ENCODE measurements around the gene ICE2.

ICE2 gene

DNA sequence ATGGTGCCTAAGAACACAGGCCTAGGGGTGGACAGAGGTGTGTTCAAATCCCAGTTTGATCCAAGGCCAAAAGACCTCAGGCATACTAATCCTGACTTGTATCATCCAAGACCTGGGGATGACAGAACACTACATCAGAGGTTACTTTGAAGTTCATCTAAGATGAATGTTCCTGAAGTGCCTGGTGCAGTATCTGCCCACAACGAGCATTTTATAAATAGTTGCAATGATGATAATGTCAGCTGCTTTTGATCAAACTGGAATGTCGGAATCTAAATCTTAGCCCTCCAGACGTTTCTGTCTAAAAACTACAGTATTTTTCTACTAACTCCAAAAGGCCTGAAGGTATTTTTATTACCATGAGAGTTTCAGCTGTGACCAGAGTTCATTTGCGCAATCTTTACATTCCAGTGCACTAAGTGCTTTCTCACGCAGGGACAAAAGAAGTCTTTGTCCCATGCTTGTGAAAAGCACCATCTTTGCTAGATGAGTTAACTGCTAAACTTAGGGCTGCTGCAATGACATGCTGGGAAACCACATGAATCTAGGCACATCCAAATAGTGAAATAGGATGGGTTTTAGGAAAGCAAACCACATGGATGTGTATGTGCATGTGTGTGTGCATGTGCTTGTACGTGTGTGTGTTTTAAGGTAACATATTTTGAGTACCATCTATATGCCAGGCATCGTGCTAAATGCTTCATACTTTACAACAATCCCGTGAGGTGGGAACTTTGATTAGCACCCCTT is 99.2 kb downstream of the ICE2 start:
- Histone ChIP-seq H3K9me3 (no peaks in the 10 kb centered on the region), H3K36me3 (replicated peaks) (peaks cover 75% of the 10 kb centered on the region), H3K4me1 (peaks cover 25% of the 10 kb centered on the region), H3K27me3 (ENCODE audit: low read depth) (no peaks in the 10 kb centered on the region), H3K4me3 (no peak overlapping the region)
- in situ Hi-C loops (cut with MboI; ENCODE audit: low sequenced_read_pairs): no loop called here
- peak; percentile 66 to 91 for DNase-seq (ENCODE audit: low spot score in 2 of 2)

DNA sequence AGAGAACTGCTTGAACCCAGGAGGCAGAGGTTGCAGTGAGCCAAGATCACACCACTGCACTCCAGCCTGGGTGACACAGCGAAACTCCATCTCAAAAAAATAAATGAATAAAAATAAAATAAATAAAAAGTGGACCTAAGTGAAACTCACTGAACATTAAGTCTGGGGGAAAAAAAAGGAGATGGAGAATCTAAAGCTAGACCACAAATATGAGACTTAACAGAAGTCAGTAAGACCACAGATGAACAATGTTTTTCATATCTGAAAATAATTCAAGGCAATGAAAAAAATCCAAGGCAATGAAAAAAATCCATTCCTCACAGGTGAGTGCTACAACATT is 99.8 kb downstream of the ICE2 start:
- Histone ChIP-seq H3K9me3 (no peaks in the 10 kb centered on the region), H3K27me3 (ENCODE audit: low read depth) (no peaks in the 10 kb centered on the region), H3K36me3 (replicated peaks) (peaks cover 73% of the 10 kb centered on the region), H3K4me1 (peaks cover 31% of the 10 kb centered on the region), H3K4me3 (no peak overlapping the region)
- DNase-seq (ENCODE audit: low spot score in 2 of 2): no peak
- in situ Hi-C loops (cut with MboI; ENCODE audit: low sequenced_read_pairs): no loop called here

DNA sequence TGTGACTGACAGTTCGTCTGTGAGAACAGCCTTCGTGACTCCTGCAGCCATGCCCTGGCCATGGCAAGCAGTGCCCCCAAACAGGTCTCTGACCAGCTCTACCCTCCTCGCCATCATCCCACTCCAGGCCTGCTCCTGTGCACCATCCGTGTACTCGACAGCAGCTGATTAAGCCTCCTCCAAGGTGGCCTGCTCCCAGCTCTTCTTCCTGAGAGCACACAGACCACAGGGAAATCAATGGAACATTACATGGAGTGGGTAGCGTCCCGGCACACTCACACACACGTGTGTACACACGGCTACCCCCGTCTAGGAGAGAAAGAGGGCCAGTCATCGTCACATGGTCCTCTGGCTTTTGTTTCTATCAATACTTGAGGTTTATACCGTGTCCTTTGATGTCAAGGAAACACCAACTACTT is 102.3 kb downstream of the ICE2 start:
- in situ Hi-C loops (cut with MboI; ENCODE audit: low sequenced_read_pairs): no loop called here
- H3K27me3 ChIP-seq (ENCODE audit: low read depth): no peaks in the 10 kb centered on the region
- H3K36me3 ChIP-seq (replicated peaks): peaks cover 72% of the 10 kb centered on the region
- no peak for DNase-seq (ENCODE audit: low spot score in 2 of 2)
- no peaks in the 10 kb centered on the region for H3K9me3 ChIP-seq
- peaks cover 49% of the 10 kb centered on the region for H3K4me1 ChIP-seq
- no peak overlapping the region for H3K4me3 ChIP-seq

DNA sequence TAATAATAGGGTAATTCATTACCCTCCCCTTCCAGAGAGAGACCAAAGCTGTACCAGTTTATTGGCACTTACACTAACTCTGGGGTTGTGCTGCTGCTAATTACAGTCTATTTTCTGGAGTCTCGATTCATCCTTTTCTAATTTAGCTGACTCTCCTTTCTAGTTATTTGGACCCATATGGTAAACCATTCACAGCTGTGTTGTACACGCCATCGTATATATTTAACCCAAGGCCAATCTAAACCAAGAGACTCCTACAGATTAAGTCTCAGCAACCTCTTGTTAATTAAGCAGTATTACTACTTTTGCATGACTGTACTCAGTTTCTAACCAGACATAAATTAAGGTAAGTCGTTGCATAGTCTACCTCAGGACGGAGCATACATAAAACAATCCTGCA is 103.6 kb downstream of the ICE2 start:
- Histone ChIP-seq H3K4me1 (peaks cover 53% of the 10 kb centered on the region), H3K36me3 (replicated peaks) (peaks cover 79% of the 10 kb centered on the region), H3K9me3 (no peaks in the 10 kb centered on the region), H3K4me3 (no peak overlapping the region), H3K27me3 (ENCODE audit: low read depth) (no peaks in the 10 kb centered on the region)
- in situ Hi-C loops (cut with MboI; ENCODE audit: low sequenced_read_pairs): no loop called here
- no peak for DNase-seq (ENCODE audit: low spot score in 2 of 2)

DNA sequence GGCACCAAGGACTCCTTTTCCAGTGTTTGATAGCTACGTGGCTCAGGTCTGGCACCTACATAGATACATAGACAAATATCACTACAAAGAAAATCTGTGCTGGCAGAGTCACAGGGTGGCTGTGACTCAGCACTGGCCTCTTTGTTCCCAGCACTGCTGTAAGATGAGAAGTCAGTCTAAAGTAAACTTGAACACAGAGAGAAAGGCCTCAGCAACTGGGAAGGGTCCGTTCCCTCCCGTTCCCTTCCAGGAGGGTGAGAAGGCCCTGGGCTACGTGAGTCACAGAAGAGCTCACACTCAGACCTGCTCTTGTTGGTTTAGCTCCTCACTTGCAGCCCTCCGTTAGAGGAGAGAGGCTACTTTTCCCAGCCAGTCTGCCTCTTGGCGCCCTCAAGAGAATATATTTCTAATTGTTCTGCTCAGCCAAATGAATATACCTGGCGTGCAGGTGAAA is 104.3 kb downstream of the ICE2 start:
- Histone ChIP-seq H3K9me3 (no peaks in the 10 kb centered on the region), H3K27me3 (ENCODE audit: low read depth) (no peaks in the 10 kb centered on the region), H3K4me3 (no peak overlapping the region), H3K4me1 (peaks cover 49% of the 10 kb centered on the region), H3K36me3 (replicated peaks) (peaks cover 84% of the 10 kb centered on the region)
- in situ Hi-C loops (cut with MboI; ENCODE audit: low sequenced_read_pairs): no loop called here
- DNase-seq (ENCODE audit: low spot score in 2 of 2): peak; percentile 76 to 80

DNA sequence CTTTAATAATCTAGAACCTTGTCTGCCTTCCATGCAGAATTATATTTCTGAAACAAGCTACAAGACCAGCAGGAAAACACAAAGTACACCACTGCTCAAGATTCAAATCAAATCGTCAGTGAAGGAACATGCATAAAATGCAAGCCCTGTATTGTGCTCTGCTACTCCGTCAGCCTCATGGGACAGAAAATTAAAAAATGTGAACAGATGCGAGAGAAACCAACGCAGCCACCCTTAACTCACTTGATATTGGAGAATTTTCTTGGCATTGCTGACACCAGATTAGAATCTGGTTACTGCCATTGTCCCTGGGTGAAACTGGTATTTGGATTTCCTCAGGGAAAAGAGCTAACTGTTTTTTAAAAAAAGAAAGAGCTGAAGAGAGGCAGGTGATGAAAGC is 104.7 kb downstream of the ICE2 start:
- Histone ChIP-seq H3K36me3 (replicated peaks) (peaks cover 84% of the 10 kb centered on the region), H3K4me3 (no peak overlapping the region), H3K4me1 (peaks cover 45% of the 10 kb centered on the region), H3K9me3 (no peaks in the 10 kb centered on the region), H3K27me3 (ENCODE audit: low read depth) (no peaks in the 10 kb centered on the region)
- no peak for DNase-seq (ENCODE audit: low spot score in 2 of 2)
- in situ Hi-C loops (cut with MboI; ENCODE audit: low sequenced_read_pairs): no loop called here

DNA sequence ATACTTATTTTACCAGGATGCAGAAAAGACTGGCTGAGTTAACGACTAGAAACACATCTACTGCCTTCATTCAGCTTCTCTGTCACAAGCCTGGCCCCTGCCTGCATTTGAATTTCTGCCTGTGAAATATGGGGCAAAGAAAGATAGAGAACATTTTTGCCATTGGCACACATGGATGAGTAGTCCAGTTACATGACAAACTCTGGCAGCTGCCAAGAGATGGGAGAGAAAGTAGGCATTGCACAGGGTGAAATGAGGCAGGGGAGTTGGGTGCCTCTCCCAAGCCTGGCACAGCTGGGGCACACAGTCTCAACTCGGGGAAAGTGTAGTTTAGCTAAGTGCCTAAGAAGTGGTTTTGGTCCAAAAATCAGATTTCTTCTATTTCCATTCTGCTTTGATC is 105.2 kb downstream of the ICE2 start:
- no peaks in the 10 kb centered on the region for H3K27me3 ChIP-seq (ENCODE audit: low read depth)
- in situ Hi-C loops (cut with MboI; ENCODE audit: low sequenced_read_pairs): no loop called here
- no peak for DNase-seq (ENCODE audit: low spot score in 2 of 2)
- H3K9me3 ChIP-seq: no peaks in the 10 kb centered on the region
- peaks cover 84% of the 10 kb centered on the region for H3K36me3 ChIP-seq (replicated peaks)
- H3K4me3 ChIP-seq: no peak overlapping the region
- peaks cover 44% of the 10 kb centered on the region for H3K4me1 ChIP-seq

DNA sequence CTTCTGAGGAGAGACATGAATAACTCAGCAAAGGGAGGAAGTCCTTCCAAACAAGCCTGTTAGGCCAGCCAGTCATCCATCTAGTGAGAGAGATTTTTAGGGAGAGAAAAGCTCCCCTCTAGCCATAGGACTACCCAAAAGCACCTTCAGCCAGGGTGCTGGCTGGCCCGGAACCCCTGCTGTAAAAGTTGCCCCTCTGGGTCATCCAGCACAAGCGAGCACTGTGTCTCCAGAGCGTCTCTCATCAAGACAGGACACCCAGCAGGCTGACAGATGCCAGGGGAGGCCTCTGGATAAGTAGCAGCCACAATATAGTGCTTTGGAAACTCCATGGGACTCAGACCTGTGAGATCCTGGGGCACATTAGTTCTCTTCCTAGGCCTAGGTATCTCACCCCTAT is 105.6 kb downstream of the ICE2 start:
- H3K4me1 ChIP-seq: peaks cover 45% of the 10 kb centered on the region
- no peaks in the 10 kb centered on the region for H3K27me3 ChIP-seq (ENCODE audit: low read depth)
- no peak overlapping the region for H3K4me3 ChIP-seq
- DNase-seq (ENCODE audit: low spot score in 2 of 2): no peak
- H3K9me3 ChIP-seq: no peaks in the 10 kb centered on the region
- in situ Hi-C loops (cut with MboI; ENCODE audit: low sequenced_read_pairs): no loop called here
- H3K36me3 ChIP-seq (replicated peaks): peaks cover 85% of the 10 kb centered on the region

DNA sequence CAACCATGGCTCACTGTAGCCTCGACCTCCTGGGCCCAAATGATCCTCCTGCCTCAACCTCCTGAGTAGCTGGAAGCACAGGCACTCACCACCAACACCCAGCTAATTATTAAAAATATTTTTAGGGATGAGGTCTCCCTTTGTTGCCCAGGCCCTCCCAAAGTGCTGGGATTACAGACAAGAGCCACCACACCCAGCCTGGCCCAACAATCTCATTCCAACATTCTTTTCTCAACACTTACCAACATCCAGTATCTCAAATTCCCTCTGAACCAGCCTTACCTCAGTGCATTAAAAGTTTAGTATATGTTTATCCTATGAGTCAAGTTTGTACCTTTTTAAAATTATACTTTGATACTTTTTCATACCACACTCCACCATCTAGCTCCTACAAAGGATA is 106.2 kb downstream of the ICE2 start:
- no peak for DNase-seq (ENCODE audit: low spot score in 2 of 2)
- H3K27me3 ChIP-seq (ENCODE audit: low read depth): no peaks in the 10 kb centered on the region
- no peaks in the 10 kb centered on the region for H3K9me3 ChIP-seq
- H3K4me3 ChIP-seq: no peak overlapping the region
- peaks cover 44% of the 10 kb centered on the region for H3K4me1 ChIP-seq
- H3K36me3 ChIP-seq (replicated peaks): peaks cover 81% of the 10 kb centered on the region
- in situ Hi-C loops (cut with MboI; ENCODE audit: low sequenced_read_pairs): no loop called here

DNA sequence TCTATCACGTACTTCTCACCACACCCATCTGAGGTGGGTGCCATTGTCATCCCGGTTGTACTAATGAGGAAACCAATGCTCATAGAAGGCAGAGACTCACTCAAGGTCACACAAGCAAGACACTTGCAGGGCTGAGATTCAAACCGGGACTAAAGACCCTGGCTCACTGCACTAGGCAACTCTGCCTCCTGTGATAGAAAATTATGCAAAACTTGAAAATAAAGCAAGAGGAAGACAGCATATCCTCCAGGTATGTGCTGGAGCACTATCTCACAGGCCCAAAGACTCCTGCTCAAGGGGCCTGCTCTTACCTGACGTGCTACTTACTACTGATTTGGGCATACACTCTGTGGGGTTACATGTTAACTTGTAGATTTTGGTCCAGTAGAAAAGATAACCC is 106.7 kb downstream of the ICE2 start:
- in situ Hi-C loops (cut with MboI; ENCODE audit: low sequenced_read_pairs): no loop called here
- peaks cover 76% of the 10 kb centered on the region for H3K36me3 ChIP-seq (replicated peaks)
- peaks cover 44% of the 10 kb centered on the region for H3K4me1 ChIP-seq
- H3K9me3 ChIP-seq: no peaks in the 10 kb centered on the region
- H3K4me3 ChIP-seq: no peak overlapping the region
- H3K27me3 ChIP-seq (ENCODE audit: low read depth): no peaks in the 10 kb centered on the region
- DNase-seq (ENCODE audit: low spot score in 2 of 2): no peak

DNA sequence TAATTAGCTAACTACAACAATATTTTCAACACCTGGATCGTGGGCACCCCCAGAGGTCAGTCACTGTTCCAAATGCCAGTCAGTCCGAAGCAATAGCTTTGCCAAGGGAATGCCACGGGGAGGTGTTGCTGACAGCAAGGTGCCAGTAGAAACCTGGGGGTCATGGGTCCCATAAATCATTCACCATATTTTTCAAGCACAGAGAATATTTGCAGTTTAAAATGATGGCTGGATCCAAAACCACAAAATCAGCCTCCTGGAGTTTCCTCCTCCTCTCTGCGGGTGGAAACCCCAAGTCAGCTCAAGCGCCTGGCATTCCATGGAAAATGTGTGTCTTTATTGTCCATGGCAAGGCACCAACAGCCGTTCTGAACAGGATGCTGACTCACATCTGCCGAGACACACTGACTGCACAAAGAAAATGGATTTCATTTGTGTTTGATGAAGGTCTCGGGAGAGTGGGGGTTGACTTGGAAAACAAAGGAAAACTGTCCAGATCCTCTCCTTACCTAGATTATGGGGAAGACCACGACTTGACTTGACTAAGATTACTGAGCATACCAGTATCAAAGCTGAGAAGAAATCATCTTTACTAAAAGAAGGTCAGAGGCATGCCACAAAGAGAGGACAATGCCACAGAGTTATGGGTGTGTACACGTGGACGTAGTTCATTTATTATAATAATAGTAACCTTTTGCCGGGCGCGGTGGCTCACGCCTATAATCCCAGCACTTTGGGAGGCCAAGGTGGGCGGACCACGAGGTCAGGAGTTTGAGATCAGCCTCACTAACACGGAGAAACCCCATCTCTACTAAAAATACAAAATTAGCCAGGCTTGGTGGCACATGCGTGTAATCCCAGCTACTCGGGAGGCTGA is 107.5 kb downstream of the ICE2 start:
- no peaks in the 10 kb centered on the region for H3K9me3 ChIP-seq
- no peaks in the 10 kb centered on the region for H3K27me3 ChIP-seq (ENCODE audit: low read depth)
- peaks cover 68% of the 10 kb centered on the region for H3K36me3 ChIP-seq (replicated peaks)
- H3K4me3 ChIP-seq: no peak overlapping the region
- DNase-seq (ENCODE audit: low spot score in 2 of 2): peak in 1 of 2 experiments; percentile 48
- in situ Hi-C loops (cut with MboI; ENCODE audit: low sequenced_read_pairs): no loop called here
- H3K4me1 ChIP-seq: peaks cover 44% of the 10 kb centered on the region

DNA sequence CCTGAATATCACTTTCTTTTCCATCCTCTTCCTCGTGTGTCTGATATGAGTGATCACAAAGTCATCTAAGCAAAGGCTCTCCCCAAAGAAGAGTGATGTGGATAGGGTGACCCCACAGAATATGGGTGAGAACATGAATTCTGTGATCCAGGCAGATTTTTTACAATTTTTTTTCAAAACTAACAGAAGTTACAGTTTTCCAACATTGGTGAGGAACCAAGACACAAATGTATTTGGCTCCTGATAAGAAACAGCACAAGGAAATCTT is 108.1 kb downstream of the ICE2 start:
- no peaks in the 10 kb centered on the region for H3K27me3 ChIP-seq (ENCODE audit: low read depth)
- peaks cover 43% of the 10 kb centered on the region for H3K4me1 ChIP-seq
- H3K4me3 ChIP-seq: no peak overlapping the region
- peaks cover 63% of the 10 kb centered on the region for H3K36me3 ChIP-seq (replicated peaks)
- in situ Hi-C loops (cut with MboI; ENCODE audit: low sequenced_read_pairs): no loop called here
- no peaks in the 10 kb centered on the region for H3K9me3 ChIP-seq
- no peak for DNase-seq (ENCODE audit: low spot score in 2 of 2)

DNA sequence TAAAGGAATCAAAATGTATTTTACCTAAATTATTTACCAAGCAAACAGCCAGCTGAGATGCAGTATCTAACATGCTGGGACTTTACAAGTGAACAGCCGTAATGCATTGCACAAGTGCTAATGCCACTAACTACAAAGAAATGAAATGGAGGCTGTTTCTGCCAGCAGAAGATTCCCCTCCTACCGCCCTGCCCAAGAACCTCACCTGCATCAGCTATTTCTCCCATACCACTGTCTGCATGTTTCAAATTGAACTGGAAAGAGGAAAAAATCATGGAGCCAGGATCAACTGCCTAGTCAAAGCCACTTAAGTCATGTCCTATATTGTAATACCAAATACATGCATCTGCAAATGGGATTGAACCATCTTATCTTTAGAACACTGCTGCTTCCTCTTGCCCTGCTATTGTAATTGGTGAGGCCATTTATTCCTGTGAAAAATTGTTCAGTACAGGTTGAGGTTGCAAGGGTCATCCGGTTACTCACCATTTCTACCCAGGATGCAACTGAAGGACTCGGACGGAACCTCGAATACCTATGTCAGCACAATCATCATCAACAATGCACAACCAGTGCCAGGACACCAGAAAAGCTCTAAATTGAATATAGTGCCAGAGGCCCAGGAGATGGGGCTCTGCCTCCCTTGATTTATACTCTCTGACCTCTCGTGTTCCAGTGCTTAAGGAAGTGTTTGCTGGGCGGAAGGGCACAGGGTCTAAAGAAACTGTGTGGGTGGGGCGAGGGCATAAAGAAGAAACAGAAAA is 108.7 kb downstream of the ICE2 start:
- Histone ChIP-seq H3K36me3 (replicated peaks) (peaks cover 60% of the 10 kb centered on the region), H3K4me1 (peaks cover 37% of the 10 kb centered on the region), H3K4me3 (no peak overlapping the region), H3K27me3 (ENCODE audit: low read depth) (no peaks in the 10 kb centered on the region), H3K9me3 (no peaks in the 10 kb centered on the region)
- in situ Hi-C loops (cut with MboI; ENCODE audit: low sequenced_read_pairs): no loop called here
- no peak for DNase-seq (ENCODE audit: low spot score in 2 of 2)

DNA sequence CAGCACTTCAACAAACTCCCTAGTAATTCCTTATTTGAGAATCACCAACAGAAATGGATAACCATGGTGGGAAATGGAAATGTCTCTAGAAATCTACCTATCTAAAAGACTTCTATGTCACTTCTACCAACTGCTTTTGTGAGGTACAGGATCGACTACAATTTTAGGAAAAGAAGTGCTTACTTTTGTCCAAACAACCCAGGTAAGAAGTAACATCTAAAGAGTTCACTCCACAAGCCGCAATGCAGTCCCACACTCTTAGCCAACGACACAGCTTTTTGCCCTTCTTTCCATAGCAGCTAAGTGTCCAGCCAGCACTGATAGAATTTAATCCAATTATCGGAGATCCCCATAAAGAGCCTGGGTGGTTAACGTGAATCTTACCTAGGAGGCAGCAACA is 109.2 kb downstream of the ICE2 start:
- Histone ChIP-seq H3K4me3 (no peak overlapping the region), H3K27me3 (ENCODE audit: low read depth) (no peaks in the 10 kb centered on the region), H3K36me3 (replicated peaks) (peaks cover 61% of the 10 kb centered on the region), H3K9me3 (no peaks in the 10 kb centered on the region), H3K4me1 (peaks cover 32% of the 10 kb centered on the region)
- DNase-seq (ENCODE audit: low spot score in 2 of 2): no peak
- in situ Hi-C loops (cut with MboI; ENCODE audit: low sequenced_read_pairs): no loop called here

Data from HAP-1 (cell line).